HG03095 (cell line): Measurements from ENCODE around the gene XRCC3.

Source experiments
- ATAC-seq: cut with Tn5 transposase; IDR thresholded peaks from one replicate; pipeline ENCODE4 v1.9.1; 2021; ENCODE audit warnings: moderate library complexity; ENCODE audit not compliant: unreplicated experiment

XRCC3 gene

GRCh38 chr14:103708750-103709187 lies 6.5 kb downstream of the XRCC3 start:
- ATAC-seq = no peak

GRCh38 chr14:103707329-103708263 lies 7.7 kb downstream of the XRCC3 start:
- ATAC-seq = no peak

GRCh38 chr14:103706551-103707328 lies 8.5 kb downstream of the XRCC3 start:
- no peak for ATAC-seq

- ATAC-seq = no peak
These were observed 9.6 kb downstream of the XRCC3 start for GRCh38 chr14:103705504-103706284.

- ATAC-seq = no peak
These were observed 10.1 kb downstream of the XRCC3 start for GRCh38 chr14:103705118-103705503.

- ATAC-seq = no peak
These were observed 10.5 kb downstream of the XRCC3 start for GRCh38 chr14:103704708-103705107.

GRCh38 chr14:103703433-103704385 lies 11.5 kb downstream of the XRCC3 start:
- no peak for ATAC-seq

- no peak for ATAC-seq
These were observed 12.5 kb downstream of the XRCC3 start for GRCh38 chr14:103702497-103703432.

- ATAC-seq = no peak
These were observed 13.2 kb downstream of the XRCC3 start for GRCh38 chr14:103702095-103702494.

- no peak for ATAC-seq
These were observed 14.3 kb downstream of the XRCC3 start for GRCh38 chr14:103700753-103701490.

GRCh38 chr14:103699901-103700752 lies 15.1 kb downstream of the XRCC3 start:
- no peak for ATAC-seq

- no peak for ATAC-seq
These were observed 16.0 kb downstream of the XRCC3 start for GRCh38 chr14:103699261-103699661.

GRCh38 chr14:103698380-103699260 lies 16.6 kb downstream of the XRCC3 start:
- ATAC-seq = no peak

GRCh38 chr14:103697603-103698379 lies 17.5 kb downstream of the XRCC3 start:
- no peak for ATAC-seq

GRCh38 chr14:103697206-103697602 lies 18.0 kb downstream of the XRCC3 start:
- ATAC-seq = no peak
